ENCODE data around the gene NCOA3.
"Not testable (repeated sequence)": the region's sequence is repeated elsewhere in the genome, so short reads cannot be mapped to it uniquely, and the experiment has no call there.

Gene NCOA3

GRCh38 chr20:47540443-47541354 is 39.0 kb downstream of the NCOA3 start:
- DNase-seq (ENCODE audit: low spot score): no peak

- DNase-seq (ENCODE audit: low spot score): no peak
Observed at GRCh38 chr20:47541355-47541922, 39.8 kb downstream of the NCOA3 start.

- DNase-seq (ENCODE audit: low spot score): no peak
Observed at GRCh38 chr20:47543006-47543431, 41.3 kb downstream of the NCOA3 start.

- no peak for DNase-seq (ENCODE audit: low spot score)
Observed at GRCh38 chr20:47544240-47544639, 42.6 kb downstream of the NCOA3 start.

- DNase-seq (ENCODE audit: low spot score): no peak
Observed at GRCh38 chr20:47544852-47545251, 43.2 kb downstream of the NCOA3 start.

GRCh38 chr20:47545499-47545898 is 43.8 kb downstream of the NCOA3 start:
- no peak for DNase-seq (ENCODE audit: low spot score)

GRCh38 chr20:47546184-47547033 is 44.7 kb downstream of the NCOA3 start:
- DNase-seq (ENCODE audit: low spot score): no peak

- no peak for DNase-seq (ENCODE audit: low spot score)
Observed at GRCh38 chr20:47547034-47547387, 45.3 kb downstream of the NCOA3 start.

- no peak for DNase-seq (ENCODE audit: low spot score)
Observed at GRCh38 chr20:47549671-47550070, 48.0 kb downstream of the NCOA3 start.

GRCh38 chr20:47551222-47551621 is 49.5 kb downstream of the NCOA3 start:
- DNase-seq (ENCODE audit: low spot score): no peak

- DNase-seq (ENCODE audit: low spot score): no peak
Observed at GRCh38 chr20:47551841-47552240, 50.2 kb downstream of the NCOA3 start.

GRCh38 chr20:47552996-47553395 is 51.3 kb downstream of the NCOA3 start:
- DNase-seq (ENCODE audit: low spot score): no peak

- not testable (repeated sequence) for DNase-seq (ENCODE audit: low spot score)
Observed at GRCh38 chr20:47553594-47554235, 52.0 kb downstream of the NCOA3 start.

- not testable (repeated sequence) for DNase-seq (ENCODE audit: low spot score)
Observed at GRCh38 chr20:47554283-47554682, 52.6 kb downstream of the NCOA3 start.

GRCh38 chr20:47557218-47557617 is 55.5 kb downstream of the NCOA3 start:
- no peak for DNase-seq (ENCODE audit: low spot score)

GRCh38 chr20:47557791-47558190 is 56.1 kb downstream of the NCOA3 start:
- DNase-seq (ENCODE audit: low spot score): no peak

- no peak for DNase-seq (ENCODE audit: low spot score)
Observed at GRCh38 chr20:47558295-47559066, 56.8 kb downstream of the NCOA3 start.

GRCh38 chr20:47559141-47559540 is 57.5 kb downstream of the NCOA3 start:
- no peak for DNase-seq (ENCODE audit: low spot score)

- DNase-seq (ENCODE audit: low spot score): no peak
Observed at GRCh38 chr20:47561180-47561579, 59.5 kb downstream of the NCOA3 start.

GRCh38 chr20:47561603-47562583 is 60.2 kb downstream of the NCOA3 start:
- DNase-seq (ENCODE audit: low spot score): no peak
